ENCODE data around the gene NOXA1. TPM values are rescaled to one million over a fixed set of nuclear protein-coding genes. Genes with fewer than 3 reads are reported as not detected.
A peak's percentile ranks its signal among the peaks of the same experiment; 100 is the strongest.
"Not testable (repeated sequence)": the region's sequence is repeated elsewhere in the genome, so short reads cannot be mapped to it uniquely, and the experiment has no call there.

The NOXA1 gene
- total and polyA plus RNA-seq, 7 donors = 1.4 to 16.4 (median 3.3) TPM

DNA sequence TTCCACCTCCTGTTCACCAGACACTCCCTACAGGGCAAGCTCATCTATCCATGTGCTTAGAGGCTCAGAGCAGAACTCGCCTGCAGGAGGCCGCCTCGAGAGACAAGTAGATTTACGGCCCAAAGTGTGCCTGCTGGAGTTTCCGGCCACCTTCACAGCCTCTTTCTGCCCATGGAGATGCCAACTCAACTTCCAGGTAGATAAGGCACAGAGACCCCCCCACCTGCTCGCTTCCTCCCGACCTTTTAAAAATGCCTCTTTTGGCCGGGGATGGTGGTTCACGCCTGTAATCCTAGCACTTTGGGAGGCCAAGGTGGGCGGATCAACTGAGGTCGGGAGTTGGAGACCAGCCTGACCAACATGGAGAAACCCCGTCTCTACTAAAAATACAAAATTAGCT, 46.8 kb upstream of the NOXA1 start:
- no peak for DNase-seq
- peaks cover 0 to 12% (median 0%) of the 10 kb centered on the region in 4 donors for H3K36me3 ChIP-seq

DNA sequence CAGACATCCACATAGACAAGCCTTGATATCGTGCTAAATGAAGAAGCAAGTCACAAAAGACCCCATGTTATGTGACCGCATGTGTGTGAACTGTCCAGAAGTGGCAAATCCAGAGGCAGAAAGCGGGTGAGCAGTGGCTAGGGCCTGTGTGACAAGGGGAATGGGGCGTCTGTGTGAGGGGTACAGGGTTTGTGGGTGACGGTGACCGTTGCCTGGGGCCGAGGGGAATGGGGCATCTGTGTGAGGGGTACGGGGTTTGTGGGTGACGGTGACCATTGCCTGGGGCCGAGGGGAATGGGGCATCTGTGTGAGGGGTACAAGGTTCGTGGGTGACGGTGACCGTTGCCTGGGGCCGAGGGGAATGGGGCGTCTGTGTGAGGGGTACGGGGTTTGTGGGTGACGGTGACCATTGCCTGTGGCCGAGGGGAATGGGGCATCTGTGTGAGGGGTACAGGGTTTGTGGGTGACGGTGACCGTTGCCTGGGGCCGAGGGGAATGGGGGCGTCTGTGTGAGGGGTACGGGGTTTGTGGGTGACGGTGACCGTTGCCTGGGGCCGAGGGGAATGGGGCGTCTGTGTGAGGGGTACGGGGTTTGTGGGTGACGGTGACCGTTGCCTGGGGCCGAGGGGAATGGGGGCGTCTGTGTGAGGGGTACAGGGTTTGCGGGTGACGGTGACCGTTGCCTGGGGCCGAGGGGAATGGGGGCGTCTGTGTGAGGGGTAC, 44.3 kb upstream of the NOXA1 start:
- H3K4me3 ChIP-seq; H3K27ac ChIP-seq; DNase-seq; H3K9me3 ChIP-seq; H3K4me1 ChIP-seq; H3K27me3 ChIP-seq; H3K36me3 ChIP-seq; intact Hi-C loops (cut with DNase I): not testable (repeated sequence)
- 90 to 91% methylated on average over 37 of the region's 37 CpGs for WGBS, 2 donors

More for the DNA sequence above, 46.8 kb upstream of the NOXA1 start:
- Histone ChIP-seq H3K4me3 (no peak overlapping the region), H3K27ac (no peak overlapping the region), H3K9me3 (no peaks in the 10 kb centered on the region), H3K4me1 (no peaks in the 10 kb centered on the region), H3K27me3 (no peaks in the 10 kb centered on the region)
- TF ChIP-seq POLR2AphosphoS5 (IDR thresholded peaks at IDR 0.05) = no peak
- WGBS, 2 donors = 94 to 97% methylated on average over 12 of the region's 12 CpGs
- intact Hi-C loops (cut with DNase I) = no loop called here

DNA sequence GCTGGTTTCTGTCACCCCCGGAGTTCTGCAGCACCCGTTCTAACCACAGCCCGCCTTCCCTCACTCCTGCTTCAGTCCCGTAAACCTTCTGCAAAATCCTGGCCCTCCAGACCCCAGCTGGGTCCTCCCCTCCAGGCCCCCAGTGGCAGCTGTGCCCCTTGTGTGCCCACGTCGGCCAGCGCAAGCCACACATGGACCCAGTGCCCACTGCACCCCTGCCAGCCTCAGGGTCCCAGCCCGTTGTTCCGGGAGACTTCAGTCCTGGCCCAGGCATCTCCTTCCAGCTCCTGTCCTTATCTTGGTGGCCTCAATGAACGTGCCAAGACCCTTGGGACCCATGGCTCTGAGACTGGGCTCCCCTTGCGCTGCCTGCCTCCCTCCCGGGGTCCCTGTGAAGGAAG, 43.4 kb upstream of the NOXA1 start:
- peak; percentile 60 for DNase-seq
- H3K4me1 ChIP-seq = no peaks in the 10 kb centered on the region
- no peak overlapping the region for H3K4me3 ChIP-seq
- TF ChIP-seq EP300 (IDR thresholded peaks at IDR 0.05) (no peak), POLR2AphosphoS5 (IDR thresholded peaks at IDR 0.05) (no peak), POLR2A (IDR thresholded peaks at IDR 0.05) (no peak)
- TF ChIP-seq, protein P1, sequence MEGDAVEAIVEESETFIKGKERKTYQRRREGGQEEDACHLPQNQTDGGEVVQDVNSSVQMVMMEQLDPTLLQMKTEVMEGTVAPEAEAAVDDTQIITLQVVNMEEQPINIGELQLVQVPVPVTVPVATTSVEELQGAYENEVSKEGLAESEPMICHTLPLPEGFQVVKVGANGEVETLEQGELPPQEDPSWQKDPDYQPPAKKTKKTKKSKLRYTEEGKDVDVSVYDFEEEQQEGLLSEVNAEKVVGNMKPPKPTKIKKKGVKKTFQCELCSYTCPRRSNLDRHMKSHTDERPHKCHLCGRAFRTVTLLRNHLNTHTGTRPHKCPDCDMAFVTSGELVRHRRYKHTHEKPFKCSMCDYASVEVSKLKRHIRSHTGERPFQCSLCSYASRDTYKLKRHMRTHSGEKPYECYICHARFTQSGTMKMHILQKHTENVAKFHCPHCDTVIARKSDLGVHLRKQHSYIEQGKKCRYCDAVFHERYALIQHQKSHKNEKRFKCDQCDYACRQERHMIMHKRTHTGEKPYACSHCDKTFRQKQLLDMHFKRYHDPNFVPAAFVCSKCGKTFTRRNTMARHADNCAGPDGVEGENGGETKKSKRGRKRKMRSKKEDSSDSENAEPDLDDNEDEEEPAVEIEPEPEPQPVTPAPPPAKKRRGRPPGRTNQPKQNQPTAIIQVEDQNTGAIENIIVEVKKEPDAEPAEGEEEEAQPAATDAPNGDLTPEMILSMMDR (IDR thresholded peaks at IDR 0.05) = no peak
- WGBS, 2 donors = 90 to 95% methylated on average over 12 of the region's 12 CpGs
- no peaks in the 10 kb centered on the region for H3K9me3 ChIP-seq
- H3K27ac ChIP-seq = no peak overlapping the region
- peaks cover 0 to 3% (median 0%) of the 10 kb centered on the region in 4 donors for H3K36me3 ChIP-seq
- intact Hi-C loops (cut with DNase I) = no loop called here
- no peaks in the 10 kb centered on the region for H3K27me3 ChIP-seq

DNA sequence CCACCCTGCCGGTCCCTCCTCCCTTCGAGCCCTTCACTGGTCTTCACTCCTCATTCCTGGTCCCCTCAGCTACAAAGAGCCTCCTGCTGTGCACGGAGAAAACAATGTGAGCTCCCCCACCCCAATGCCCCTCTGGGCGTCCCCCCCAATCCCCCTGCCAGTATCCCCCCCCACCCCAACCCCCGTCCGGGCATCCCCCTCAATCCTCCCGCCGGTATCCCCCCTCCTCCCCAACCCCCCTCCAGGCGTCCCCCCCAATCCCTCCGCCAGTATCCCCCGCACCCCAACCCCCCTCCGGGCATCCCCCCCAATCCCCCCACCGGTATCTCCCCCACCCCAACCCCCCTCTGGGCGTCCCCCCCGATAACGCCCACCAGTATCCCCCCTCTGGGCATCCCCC, 43.0 kb upstream of the NOXA1 start:
- no peak for TF ChIP-seq POLR2AphosphoS5 (IDR thresholded peaks at IDR 0.05)
- no peak for DNase-seq
- Histone ChIP-seq H3K36me3 (peaks cover 0 to 3% (median 0%) of the 10 kb centered on the region in 4 donors), H3K4me1 (no peaks in the 10 kb centered on the region), H3K27ac (no peak overlapping the region), H3K27me3 (no peaks in the 10 kb centered on the region), H3K4me3 (no peak overlapping the region), H3K9me3 (no peaks in the 10 kb centered on the region)
- 87 to 93% methylated on average over 16 of the region's 16 CpGs for WGBS, 2 donors
- intact Hi-C loops (cut with DNase I) = no loop called here

DNA sequence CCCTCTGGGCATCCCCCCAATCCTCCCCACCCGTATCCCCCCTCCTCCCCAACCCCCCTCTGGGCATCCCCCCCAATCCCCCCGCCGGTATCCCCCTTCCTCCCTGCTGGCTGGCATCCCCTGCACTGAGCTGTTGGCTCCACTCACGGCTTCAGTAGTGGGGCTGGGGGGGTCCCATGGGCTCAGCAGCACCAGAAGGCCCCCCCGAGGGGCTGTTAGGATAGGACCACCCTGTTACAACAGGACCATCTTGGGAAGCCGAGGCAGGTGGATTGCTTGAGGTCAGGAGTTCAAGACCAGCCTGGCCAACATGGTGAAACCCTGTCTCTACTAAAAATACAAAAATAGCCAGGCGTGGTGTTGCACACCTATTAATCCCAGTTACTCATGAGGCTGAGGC, 42.6 kb upstream of the NOXA1 start:
- Histone ChIP-seq H3K27me3 (no peaks in the 10 kb centered on the region), H3K4me1 (no peaks in the 10 kb centered on the region), H3K4me3 (no peak overlapping the region), H3K27ac (no peak overlapping the region), H3K36me3 (peaks cover 0 to 3% (median 0%) of the 10 kb centered on the region in 4 donors), H3K9me3 (no peaks in the 10 kb centered on the region)
- intact Hi-C loops (cut with DNase I) = no loop called here
- TF ChIP-seq POLR2A (IDR thresholded peaks at IDR 0.05) = no peak
- TF ChIP-seq, protein P1 (IDR thresholded peaks at IDR 0.05) = no peak
- no peak for TF ChIP-seq POLR2AphosphoS5 (IDR thresholded peaks at IDR 0.05)
- TF ChIP-seq EP300 (IDR thresholded peaks at IDR 0.05) = no peak
- peak; percentile 50 for DNase-seq
- WGBS, 2 donors = 92 to 94% methylated on average over 7 of the region's 7 CpGs

DNA sequence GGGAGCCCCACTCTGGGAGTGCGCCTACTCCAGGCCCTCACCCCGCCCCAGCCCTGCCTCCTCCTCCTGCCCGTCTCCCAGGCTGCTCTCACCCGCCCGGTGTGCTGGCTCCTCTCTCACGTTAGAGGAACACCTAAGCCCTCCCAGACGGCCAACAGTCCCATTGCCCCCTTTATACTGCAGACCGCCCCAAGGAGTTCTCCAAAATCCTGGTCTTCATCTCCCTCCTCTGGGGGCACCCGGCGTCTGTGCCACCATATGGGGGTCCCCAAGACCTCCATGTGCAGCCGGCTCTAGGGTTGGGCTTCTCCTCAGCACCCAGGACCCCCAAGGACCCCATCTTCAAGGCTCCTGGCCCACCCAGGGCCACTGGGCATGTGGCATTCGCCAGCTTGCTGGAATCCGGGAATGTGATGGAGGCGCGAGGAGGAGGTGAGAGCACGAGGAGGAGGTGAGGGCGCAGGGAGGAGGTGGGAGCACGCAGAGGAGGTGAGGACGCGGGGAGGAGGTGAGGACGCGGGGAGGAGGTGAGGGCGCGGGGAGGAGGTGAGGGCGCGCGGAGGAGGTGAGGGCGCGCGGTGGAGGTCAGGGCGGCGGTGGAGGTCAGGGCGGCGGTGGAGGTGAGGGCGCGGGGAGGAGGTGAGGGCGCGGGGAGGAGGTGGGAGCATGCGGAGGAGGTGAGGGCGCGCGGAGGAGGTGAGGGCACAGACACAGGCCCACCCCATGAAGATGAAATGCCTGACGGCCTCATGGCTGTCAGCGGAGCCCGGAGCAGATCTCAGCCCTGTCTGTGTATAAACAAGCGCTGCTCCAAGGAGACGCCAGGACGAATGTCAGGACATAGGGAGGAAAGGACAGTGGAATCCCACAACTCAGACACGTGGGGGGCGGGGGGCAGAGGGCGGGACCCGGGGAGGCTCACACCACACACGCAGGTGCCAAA, 41.4 kb upstream of the NOXA1 start:
- intact Hi-C loops (cut with DNase I) = no loop called here
- no peak for TF ChIP-seq POLR2AphosphoS5 (IDR thresholded peaks at IDR 0.05)
- no peak for TF ChIP-seq EP300 (IDR thresholded peaks at IDR 0.05)
- TF ChIP-seq POLR2A (IDR thresholded peaks at IDR 0.05) = no peak
- TF ChIP-seq, protein P1 (IDR thresholded peaks at IDR 0.05) = no peak
- Histone ChIP-seq H3K4me1 (no peaks in the 10 kb centered on the region), H3K27me3 (no peaks in the 10 kb centered on the region), H3K27ac (no peak overlapping the region), H3K9me3 (no peaks in the 10 kb centered on the region), H3K4me3 (no peak overlapping the region), H3K36me3 (peaks cover 0 to 3% (median 0%) of the 10 kb centered on the region in 4 donors)
- peak; percentile 58 for DNase-seq
- 92 to 94% methylated on average over 53 of the region's 53 CpGs for WGBS, 2 donors

Measured in sigmoid colon (tissue), 7 donors.